Astrocyte of the spinal cord (primary cell): Measurements from ENCODE around the gene CHD3.

Source experiments
- DNase-seq: peaks from one replicate; pipeline ENCODE4 v3.0.0; 2011; ENCODE audit warnings: low read depth, low spot score
- H3K4me3 ChIP-seq: 2 replicates; pipeline ENCODE4 v1.5.1; 2011; ENCODE audit warnings: low read depth, mild to moderate bottlenecking, low read length, moderate library complexity
- CTCF ChIP-seq: IDR thresholded peaks from 2 replicates; pipeline ENCODE4 v1.5.1; 2012; ENCODE audit warnings: low read depth, mild to moderate bottlenecking, low read length, inconsistent platforms
- in situ Hi-C: cut with HindIII; loops from 2 replicates; pipeline ENCODE4 v1.10.0; 2017; ENCODE audit warnings: low sequenced_read_pairs

Gene CHD3

GRCh38 chr17:7887482-7888183 is 956 bp upstream of the CHD3 start:
- peak overlapping the region; percentile 79 for H3K4me3 ChIP-seq
- DNase-seq, result peak; percentile 99
- in situ Hi-C loops, result no loop called here
- TF ChIP-seq CTCF, result no peak

DNA sequence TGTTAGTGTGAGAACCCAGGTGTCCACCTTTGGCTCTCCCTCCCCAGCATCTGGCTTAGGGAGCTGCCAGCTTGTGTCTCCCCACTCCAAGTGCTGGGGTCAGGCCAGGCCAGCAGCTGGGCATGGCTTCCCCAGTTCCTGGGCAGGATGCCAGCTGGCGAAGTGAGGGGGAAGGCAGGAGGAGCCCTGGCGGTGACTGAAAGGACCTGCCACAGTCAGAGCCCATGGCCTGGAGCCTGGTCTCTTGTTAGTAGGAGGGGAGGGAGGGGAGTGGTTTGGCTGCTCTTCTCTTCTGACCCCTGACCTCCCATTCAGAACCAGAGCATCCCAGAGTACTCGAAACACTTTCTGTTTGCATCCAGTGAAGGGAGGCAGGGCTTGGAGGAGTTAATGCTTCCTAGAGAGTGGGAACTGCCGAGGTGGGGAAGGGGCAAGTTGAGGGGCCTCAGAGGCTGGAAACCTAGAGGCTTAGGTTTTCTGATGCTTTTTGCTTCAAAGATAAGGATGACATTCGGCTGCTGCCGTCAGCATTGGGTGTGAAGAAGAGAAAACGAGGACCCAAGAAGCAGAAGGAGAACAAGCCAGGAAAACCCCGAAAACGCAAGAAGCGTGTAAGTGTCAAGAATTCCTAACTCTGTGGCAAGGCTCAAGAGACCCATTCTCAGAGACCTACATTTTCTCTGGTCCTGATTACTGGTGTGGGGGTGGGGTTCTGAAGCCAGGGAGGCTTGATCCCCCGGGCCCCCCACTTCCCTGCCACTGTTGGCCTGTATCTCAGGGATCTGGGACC is 772 bp downstream of the CHD3 start:
- DNase-seq, result peak; percentile 85
- TF ChIP-seq CTCF, result peak; percentile 40
- no peak overlapping the region for H3K4me3 ChIP-seq
- in situ Hi-C loops, result no loop called here

DNA sequence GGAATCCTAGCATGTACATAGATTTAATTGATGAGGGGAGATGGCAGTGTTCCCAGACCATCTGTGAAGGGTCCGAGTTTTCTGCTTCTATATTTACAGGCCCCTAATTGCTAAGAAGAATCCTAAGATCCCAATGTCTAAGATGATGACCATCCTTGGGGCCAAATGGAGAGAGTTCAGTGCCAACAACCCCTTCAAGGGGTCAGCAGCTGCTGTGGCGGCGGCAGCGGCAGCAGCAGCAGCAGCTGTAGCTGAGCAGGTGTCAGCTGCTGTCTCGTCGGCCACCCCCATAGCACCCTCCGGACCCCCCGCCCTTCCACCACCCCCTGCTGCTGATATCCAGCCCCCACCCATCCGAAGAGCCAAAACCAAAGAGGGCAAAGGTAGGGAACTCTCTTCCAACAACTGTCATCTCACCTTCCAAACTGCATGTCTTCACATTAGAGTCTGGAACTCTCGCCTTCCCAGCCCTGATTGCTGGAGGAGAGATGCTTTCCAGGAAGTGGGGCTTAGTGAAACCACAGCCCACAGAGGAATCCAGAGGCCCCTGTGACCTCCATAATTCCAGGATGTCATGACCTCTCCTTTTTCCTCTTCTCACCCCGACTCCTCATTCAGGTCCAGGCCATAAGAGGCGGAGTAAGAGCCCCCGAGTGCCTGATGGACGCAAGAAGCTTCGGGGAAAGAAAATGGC is 4.7 kb downstream of the CHD3 start:
- DNase-seq, result no peak
- TF ChIP-seq CTCF, result no peak
- in situ Hi-C loops, result no loop called here
- H3K4me3 ChIP-seq, result no peak overlapping the region

GRCh38 chr17:7894226-7894625 is 5.6 kb downstream of the CHD3 start:
- no peak for TF ChIP-seq CTCF
- no peak overlapping the region for H3K4me3 ChIP-seq
- DNase-seq, result no peak
- in situ Hi-C loops, result no loop called here

DNA sequence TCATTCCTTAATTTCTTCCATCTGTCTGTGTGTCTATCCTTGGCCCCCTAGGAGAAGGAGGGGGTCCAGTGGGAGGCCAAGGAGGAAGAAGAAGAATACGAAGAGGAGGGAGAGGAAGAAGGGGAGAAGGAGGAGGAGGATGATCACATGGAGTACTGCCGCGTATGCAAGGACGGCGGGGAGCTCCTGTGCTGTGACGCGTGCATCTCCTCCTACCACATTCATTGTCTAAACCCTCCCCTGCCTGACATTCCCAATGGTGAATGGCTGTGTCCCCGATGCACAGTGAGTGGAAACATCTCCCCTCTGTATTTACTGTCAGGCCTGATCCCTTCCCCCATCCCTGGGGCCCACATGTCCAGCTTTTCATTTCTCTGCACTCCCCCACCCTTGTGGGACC is 6.3 kb downstream of the CHD3 start:
- in situ Hi-C loops, result no loop called here
- no peak for DNase-seq
- no peak for TF ChIP-seq CTCF
- H3K4me3 ChIP-seq, result no peak overlapping the region

DNA sequence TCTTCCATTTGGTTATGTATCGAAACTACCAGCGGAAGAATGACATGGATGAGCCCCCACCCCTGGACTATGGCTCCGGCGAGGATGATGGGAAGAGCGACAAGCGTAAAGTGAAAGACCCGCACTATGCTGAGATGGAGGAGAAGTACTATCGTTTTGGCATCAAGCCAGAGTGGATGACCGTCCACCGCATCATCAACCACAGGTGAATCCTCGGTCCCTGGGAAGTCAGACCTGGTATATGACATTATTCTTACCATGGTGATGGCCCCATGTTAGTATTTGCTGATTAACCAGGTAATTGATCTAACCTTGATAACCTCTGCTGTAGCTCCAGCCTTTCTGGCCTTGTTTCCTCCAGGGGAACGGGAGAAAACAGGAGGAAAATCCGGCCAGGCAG is 8.5 kb downstream of the CHD3 start:
- no peak overlapping the region for H3K4me3 ChIP-seq
- TF ChIP-seq CTCF, result no peak
- DNase-seq, result no peak
- in situ Hi-C loops, result no loop called here
